Prostate gland (tissue), 2 donors: ENCODE results near the gene ZRANB3. TPM values are rescaled to one million over a fixed set of nuclear protein-coding genes. Genes with fewer than 3 reads are reported as not detected.

ENCODE experiments used
- DNase-seq: peaks from one replicate; pipeline ENCODE4 v3.0.0-alpha.2; 2019; ENCODE audit warnings: low spot score
- H3K27ac ChIP-seq, 2 donors: fragments of 200-600 bp; sonication (generic); 2 replicates each; pipeline ENCODE4 v1.5.1; 2017 to 2019
- H3K27me3 ChIP-seq: fragments of 200-600 bp; sonication (generic); replicated peaks from 2 replicates; pipeline ENCODE4 v1.5.1; 2019; ENCODE audit not compliant: insufficient read depth
- H3K36me3 ChIP-seq, 2 donors: fragments of 200-600 bp; sonication (generic); 1 replicate in 1 of 2; 2 replicates in 1 of 2; pipeline versions ENCODE4 v1.5.1 to v1.8.1; 2017 to 2019
- H3K4me1 ChIP-seq: fragments of 200-600 bp; sonication (generic); replicated peaks from 2 replicates; pipeline ENCODE4 v1.5.1; 2019
- H3K4me3 ChIP-seq, 2 donors: fragments of 200-600 bp; sonication (generic); 2 replicates each; pipeline ENCODE4 v1.5.1; 2017 to 2019
- H3K9me3 ChIP-seq: fragments of 200-600 bp; sonication (generic); 2 replicates; pipeline ENCODE4 v1.5.1; 2017
- POLR2A ChIP-seq: fragments of 450-650 bp; IDR thresholded peaks from one replicate; pipeline ENCODE4 v1.6.1; 2016; ENCODE audit warnings: antibody characterized with exemption, mild to moderate bottlenecking
- POLR2AphosphoS5 ChIP-seq: sonication (generic); formaldehyde crosslinking; IDR thresholded peaks from one replicate; pipeline ENCODE4 v1.6.1; 2017; ENCODE audit warnings: antibody characterized with exemption
- WGBS: methylation state at CpG from one replicate; pipeline ENCODE4 v1.1.5; 2018; 5-methylcytosine and 5-hydroxymethylcytosine counted together
- intact Hi-C: fragments of 100-400 bp; cut with DNase I; formaldehyde crosslinking; loops from one replicate; pipeline ENCODE4 v1.14.2; 2022
- total RNA-seq, 2 donors: library from RNA; depleted of rRNA; stranded (reverse); fragments of >200 nt; gene quantifications; one replicate each; pipeline ENCODE4 v1.1.0, GENCODE V29; 2016
- TF ChIP-seq, protein P1 (sequence below), 4 experiments: fragments of 200-600 bp in 2 of 4; fragments of 450-650 bp in 2 of 4; sonication (generic) in 2 of 4; IDR thresholded peaks; 1 replicate in 3 of 4; 2 replicates in 1 of 4; pipeline ENCODE4 v1.5.1; 2016 to 2019; ENCODE audit warnings: antibody characterized with exemption in 4 of 4, mild to moderate bottlenecking in 2 of 4, moderate library complexity in 2 of 4

ZRANB3 gene
- total RNA-seq, result 10 to 100 TPM in 1 of 2 donors, 1 to 10 TPM in 1; 5.1 to 11.1 TPM

DNA sequence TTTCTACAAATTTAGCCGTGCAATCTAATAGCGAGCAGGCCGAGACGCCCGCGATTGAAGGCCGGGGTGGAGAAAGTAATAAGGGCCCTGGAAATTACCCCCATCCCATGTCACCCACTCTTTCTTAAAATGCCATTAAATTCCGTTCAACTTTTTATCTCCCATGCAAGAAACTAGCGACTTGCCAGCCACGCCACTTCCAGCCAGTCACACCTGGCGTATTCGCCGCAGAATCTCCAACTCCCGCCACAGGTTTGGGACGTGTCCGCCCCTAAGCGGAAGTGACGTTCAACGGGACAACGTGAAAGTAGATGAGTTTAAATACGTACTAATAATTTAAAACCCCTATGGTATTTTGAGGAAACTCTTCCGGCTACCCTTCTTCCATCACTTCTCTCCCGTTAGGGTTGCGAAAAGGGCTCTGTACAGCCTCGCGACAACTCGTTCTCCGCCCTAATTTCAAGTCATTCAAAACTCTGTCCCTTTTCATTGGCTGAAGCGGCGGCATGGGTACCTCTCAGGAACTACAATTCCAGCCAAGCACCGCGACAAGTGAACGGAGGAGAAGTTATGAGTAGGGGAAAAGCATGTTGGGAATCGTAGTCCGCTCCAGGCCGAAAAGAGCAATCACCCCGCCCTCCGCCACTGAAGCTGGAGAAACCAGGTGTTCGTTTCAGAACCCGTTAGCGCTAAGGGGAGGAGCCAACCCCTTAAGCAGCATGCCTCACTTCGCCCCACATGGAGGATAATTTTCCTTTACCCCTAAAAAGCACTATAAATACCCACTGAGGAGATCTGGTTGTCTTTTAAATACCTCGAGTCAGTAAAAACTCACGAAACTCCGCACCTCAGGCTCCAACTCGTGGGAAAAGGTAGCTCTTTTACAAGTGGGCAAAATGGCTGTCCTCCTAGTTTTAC lies at the start of gene ZRANB3:
Gene ZRANB3 (minus strand): TSS at position 906 of the 918 bp plus-strand sequence.
- intact Hi-C loops, result loop anchor here (2.0 to 10.0 kb wide), 3 partner anchors 210 to 616 kb away; partner anchors contain the start of genes CCNT2, RAB3GAP1 and UBXN4
- peak; percentile 97 for DNase-seq

DNA sequence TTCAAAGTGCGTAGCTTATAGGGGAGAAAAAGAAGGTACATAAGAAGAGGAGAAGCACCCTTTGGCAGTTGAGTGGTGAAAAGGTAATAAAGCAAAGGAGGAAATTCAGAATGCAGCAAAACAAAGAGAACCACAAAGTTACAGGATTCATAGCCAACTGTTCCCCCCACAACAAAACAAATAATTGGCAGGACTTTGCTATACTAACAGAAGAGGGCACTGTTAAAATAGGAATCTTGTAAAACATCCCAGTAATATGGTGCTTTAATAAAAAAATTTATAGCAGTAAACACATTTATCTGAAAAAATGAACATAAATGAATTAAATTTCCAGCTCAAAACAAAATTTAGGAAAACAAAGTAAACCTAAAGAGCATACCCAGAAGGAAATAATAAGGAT lies 42.6 kb upstream of the ZRANB3 start:
- intact Hi-C loops, result no loop called here
- WGBS, result 71% methylated on average over 1 of the region's 1 CpG

More for the DNA sequence above, at the start of gene ZRANB3:
- TF ChIP-seq, protein P1, sequence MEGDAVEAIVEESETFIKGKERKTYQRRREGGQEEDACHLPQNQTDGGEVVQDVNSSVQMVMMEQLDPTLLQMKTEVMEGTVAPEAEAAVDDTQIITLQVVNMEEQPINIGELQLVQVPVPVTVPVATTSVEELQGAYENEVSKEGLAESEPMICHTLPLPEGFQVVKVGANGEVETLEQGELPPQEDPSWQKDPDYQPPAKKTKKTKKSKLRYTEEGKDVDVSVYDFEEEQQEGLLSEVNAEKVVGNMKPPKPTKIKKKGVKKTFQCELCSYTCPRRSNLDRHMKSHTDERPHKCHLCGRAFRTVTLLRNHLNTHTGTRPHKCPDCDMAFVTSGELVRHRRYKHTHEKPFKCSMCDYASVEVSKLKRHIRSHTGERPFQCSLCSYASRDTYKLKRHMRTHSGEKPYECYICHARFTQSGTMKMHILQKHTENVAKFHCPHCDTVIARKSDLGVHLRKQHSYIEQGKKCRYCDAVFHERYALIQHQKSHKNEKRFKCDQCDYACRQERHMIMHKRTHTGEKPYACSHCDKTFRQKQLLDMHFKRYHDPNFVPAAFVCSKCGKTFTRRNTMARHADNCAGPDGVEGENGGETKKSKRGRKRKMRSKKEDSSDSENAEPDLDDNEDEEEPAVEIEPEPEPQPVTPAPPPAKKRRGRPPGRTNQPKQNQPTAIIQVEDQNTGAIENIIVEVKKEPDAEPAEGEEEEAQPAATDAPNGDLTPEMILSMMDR (IDR thresholded peaks at IDR 0.05), result no peak
- TF ChIP-seq POLR2AphosphoS5, result peak; percentile 64
- H3K27ac ChIP-seq, result peak within 1 kb of the TSS; percentile 88 to 92
- H3K27me3 ChIP-seq, result no peaks in the 10 kb centered on the region
- no peaks in the 10 kb centered on the region for H3K9me3 ChIP-seq
- H3K4me1 ChIP-seq, result no peaks in the 10 kb centered on the region
- under 1% methylated on average over 46 of the region's 46 CpGs for WGBS
- peak within 1 kb of the TSS; percentile 64 to 90 for H3K4me3 ChIP-seq
- no peaks in the 10 kb centered on the region for H3K36me3 ChIP-seq

DNA sequence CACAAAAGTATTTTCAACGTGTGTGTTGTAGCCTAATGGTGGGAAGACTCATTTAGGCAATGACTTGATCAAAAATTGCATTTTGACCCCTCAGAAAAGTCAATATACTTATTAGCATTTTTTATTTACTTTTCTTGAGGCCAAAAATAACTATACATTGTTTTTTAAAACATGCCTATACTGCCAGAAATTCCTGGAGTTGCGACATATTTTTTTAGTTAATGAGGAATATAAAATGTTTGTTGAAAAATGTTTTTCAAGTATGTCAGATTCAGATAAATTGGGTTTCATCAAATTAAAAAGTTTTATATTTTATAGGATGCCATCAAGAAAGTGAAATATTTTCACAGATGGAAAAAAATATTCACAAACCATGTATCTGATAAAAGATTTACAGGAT lies 39.9 kb upstream of the ZRANB3 start:
- DNase-seq, result no peak

More for the DNA sequence above, 42.6 kb upstream of the ZRANB3 start:
- H3K9me3 ChIP-seq, result no peaks in the 10 kb centered on the region
- H3K27me3 ChIP-seq, result no peaks in the 10 kb centered on the region
- TF ChIP-seq, protein P1 (IDR thresholded peaks at IDR 0.05), result no peak
- TF ChIP-seq POLR2AphosphoS5 (no peak), POLR2A (no peak)
- no peak for DNase-seq
- no peaks in the 10 kb centered on the region for H3K4me1 ChIP-seq
- H3K4me3 ChIP-seq, result no peak overlapping the region
- H3K36me3 ChIP-seq, result no peaks in the 10 kb centered on the region
- no peak overlapping the region for H3K27ac ChIP-seq

DNA sequence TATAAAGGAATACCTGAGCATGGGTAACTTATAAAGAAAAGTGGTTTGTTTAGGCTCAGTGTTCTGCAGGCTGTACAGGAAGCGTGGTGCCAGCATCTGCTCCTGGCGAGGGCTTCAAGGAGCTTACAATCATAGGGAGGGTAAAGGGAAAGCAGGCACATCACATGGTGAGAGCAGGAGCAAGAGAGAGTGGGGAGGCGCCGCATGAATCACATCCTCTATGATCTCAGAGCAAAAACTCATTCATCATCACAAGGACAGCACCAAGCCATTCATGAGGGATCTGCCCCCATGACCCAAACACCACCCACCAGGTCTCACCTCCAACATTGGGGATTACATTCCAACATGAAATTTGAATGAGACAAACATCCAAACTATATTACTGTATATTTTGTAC lies 32.8 kb upstream of the ZRANB3 start:
- H3K4me1 ChIP-seq, result no peaks in the 10 kb centered on the region
- no peak for DNase-seq
- intact Hi-C loops, result no loop called here
- no peaks in the 10 kb centered on the region for H3K9me3 ChIP-seq
- no peaks in the 10 kb centered on the region for H3K36me3 ChIP-seq
- 92% methylated on average over 4 of the region's 4 CpGs for WGBS
- no peak overlapping the region for H3K4me3 ChIP-seq
- TF ChIP-seq POLR2A (no peak), POLR2AphosphoS5 (no peak)
- TF ChIP-seq, protein P1 (IDR thresholded peaks at IDR 0.05), result no peak
- H3K27ac ChIP-seq, result no peak overlapping the region
- no peaks in the 10 kb centered on the region for H3K27me3 ChIP-seq

More for the DNA sequence above, 39.9 kb upstream of the ZRANB3 start:
- intact Hi-C loops, result no loop called here
- H3K27me3 ChIP-seq, result no peaks in the 10 kb centered on the region
- WGBS, result 86% methylated on average over 2 of the region's 2 CpGs
- TF ChIP-seq POLR2A, result no peak
- TF ChIP-seq, protein P1 (IDR thresholded peaks at IDR 0.05), result no peak
- no peak for TF ChIP-seq POLR2AphosphoS5
- no peaks in the 10 kb centered on the region for H3K36me3 ChIP-seq
- no peaks in the 10 kb centered on the region for H3K4me1 ChIP-seq
- no peaks in the 10 kb centered on the region for H3K9me3 ChIP-seq
- H3K27ac ChIP-seq, result no peak overlapping the region
- no peak overlapping the region for H3K4me3 ChIP-seq

DNA sequence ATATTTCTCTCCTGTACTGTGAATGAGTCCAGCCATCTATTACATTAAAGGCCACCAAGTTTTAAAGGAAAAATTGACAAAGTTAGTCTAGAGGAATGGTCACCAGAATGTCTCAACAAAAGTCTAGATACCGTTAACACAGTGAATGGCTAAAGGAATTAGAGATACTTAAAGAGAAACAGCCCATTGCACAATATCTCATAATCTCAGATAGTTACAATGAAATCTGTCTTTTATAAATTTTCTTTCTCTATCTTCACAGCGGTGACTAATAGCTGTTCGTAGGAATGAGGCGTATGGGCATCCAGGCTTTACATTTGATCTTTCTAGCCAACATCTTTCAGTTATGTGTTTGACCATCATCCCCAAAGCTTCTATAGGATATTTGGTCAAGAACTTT lies 30.9 kb upstream of the ZRANB3 start:
- WGBS, result 95% methylated on average over 4 of the region's 4 CpGs
- Histone ChIP-seq H3K36me3 (no peaks in the 10 kb centered on the region), H3K4me1 (no peaks in the 10 kb centered on the region), H3K27ac (no peak overlapping the region), H3K9me3 (no peaks in the 10 kb centered on the region), H3K4me3 (no peak overlapping the region), H3K27me3 (no peaks in the 10 kb centered on the region)
- DNase-seq, result no peak
- no peak for TF ChIP-seq POLR2AphosphoS5
- TF ChIP-seq, protein P1 (IDR thresholded peaks at IDR 0.05), result no peak
- no peak for TF ChIP-seq POLR2A
- intact Hi-C loops, result no loop called here
